HEK293 (cell line): Measurements from ENCODE around the gene HPX.

Source experiments
- CTCF ChIA-PET: fragments of 350-600 bp; formaldehyde crosslinking; extraction: SDS; loops from one replicate; lab custom pipeline; 2021; ENCODE audit warnings: antibody characterized with exemption; lab: Yijun Ruan, JAX
- POLR2A ChIA-PET: fragments of 300-600 bp; formaldehyde crosslinking; extraction: SDS; loops from one replicate; lab custom pipeline; 2020; ENCODE audit warnings: antibody characterized with exemption, inconsistent platforms; lab: Yijun Ruan, JAX
- H3K27ac ChIP-seq: fragments of 200-500 bp; sonication (Bioruptor generic); 2 replicates; pipeline ENCODE4 v1.5.1; 2014; ENCODE audit warnings: low read depth, low read length, control low read depth, inconsistent platforms; ENCODE audit errors: extremely low read depth
- H3K36me3 ChIP-seq, 2 experiments: fragments of 200-500 bp in 1 of 2; sonication (Bioruptor generic) in 1 of 2; 1 replicate in 1 of 2; 2 replicates in 1 of 2; pipeline ENCODE4 v1.5.1; 2014 to 2017; ENCODE audit warnings: inconsistent platforms in 2 of 2, low read length in 2 of 2; ENCODE audit not compliant: control insufficient read depth in 2 of 2, insufficient read depth in 1 of 2
- H3K4me1 ChIP-seq: fragments of 200-500 bp; sonication (Bioruptor generic); 2 replicates; pipeline ENCODE4 v1.5.1; 2014; ENCODE audit warnings: mild to moderate bottlenecking, low read length, inconsistent platforms; ENCODE audit not compliant: control insufficient read depth, insufficient read depth
- H3K4me3 ChIP-seq: 2 replicates; pipeline ENCODE4 v1.5.1; 2011; ENCODE audit warnings: low read depth, mild to moderate bottlenecking, control low read depth, low read length, moderate library complexity
- H3K9me3 ChIP-seq: fragments of 200-500 bp; sonication (Bioruptor generic); 2 replicates; pipeline ENCODE4 v1.5.1; 2014; ENCODE audit warnings: low read depth, low read length, inconsistent platforms; ENCODE audit not compliant: control insufficient read depth, insufficient read depth
- AEBP2 ChIP-seq: fragments of 450-650 bp; formaldehyde crosslinking; IDR thresholded peaks from 2 replicates; pipeline ENCODE4 v1.5.1; 2016; ENCODE audit warnings: missing biosample characterization, missing genetic modification characterization, borderline replicate concordance
- BCL6B ChIP-seq: fragments of 450-650 bp; formaldehyde crosslinking; IDR thresholded peaks from 2 replicates; pipeline ENCODE4 v1.5.1; 2017; ENCODE audit warnings: missing biosample characterization, missing genetic modification characterization
- CTCF ChIP-seq: fragments of 450-650 bp; formaldehyde crosslinking; IDR thresholded peaks from 2 replicates; pipeline ENCODE4 v1.5.1; 2016; ENCODE audit warnings: missing biosample characterization, missing genetic modification characterization
- INSM2 ChIP-seq: fragments of 450-650 bp; formaldehyde crosslinking; IDR thresholded peaks from 2 replicates; pipeline ENCODE4 v1.5.1; 2016; ENCODE audit warnings: missing biosample characterization, missing genetic modification characterization
- KLF17 ChIP-seq: fragments of 450-650 bp; formaldehyde crosslinking; IDR thresholded peaks from 2 replicates; pipeline ENCODE4 v1.5.1; 2016; ENCODE audit warnings: missing biosample characterization, missing genetic modification characterization
- MZF1 ChIP-seq: fragments of 450-650 bp; formaldehyde crosslinking; IDR thresholded peaks from 2 replicates; pipeline ENCODE4 v1.5.1; 2017; ENCODE audit warnings: missing biosample characterization, missing genetic modification characterization, borderline replicate concordance
- OSR2 ChIP-seq: fragments of 450-650 bp; formaldehyde crosslinking; IDR thresholded peaks from 2 replicates; pipeline ENCODE4 v1.5.1; 2016; ENCODE audit warnings: missing biosample characterization, missing genetic modification characterization
- PRDM1 ChIP-seq: fragments of 450-650 bp; formaldehyde crosslinking; IDR thresholded peaks from 2 replicates; pipeline ENCODE4; 2016; ENCODE audit warnings: missing biosample characterization, missing genetic modification characterization
- ZBTB17 ChIP-seq: fragments of 450-650 bp; formaldehyde crosslinking; IDR thresholded peaks from 2 replicates; pipeline ENCODE4 v1.5.1; 2016; ENCODE audit warnings: missing biosample characterization, missing genetic modification characterization
- ZIC2 ChIP-seq: fragments of 450-650 bp; formaldehyde crosslinking; IDR thresholded peaks from 2 replicates; pipeline ENCODE4 v1.5.1; 2016; ENCODE audit warnings: missing biosample characterization, missing genetic modification characterization
- ZNF138 ChIP-seq: fragments of 450-650 bp; formaldehyde crosslinking; IDR thresholded peaks from 2 replicates; pipeline ENCODE4 v1.5.1; 2016; ENCODE audit warnings: missing biosample characterization, missing genetic modification characterization, borderline replicate concordance
- ZNF19 ChIP-seq: fragments of 450-650 bp; formaldehyde crosslinking; IDR thresholded peaks from 2 replicates; pipeline ENCODE4; 2016; ENCODE audit warnings: missing biosample characterization, missing genetic modification characterization, low read depth
- ZNF202 ChIP-seq: fragments of 450-650 bp; formaldehyde crosslinking; IDR thresholded peaks from 2 replicates; pipeline ENCODE4 v1.5.1; 2016; ENCODE audit warnings: missing biosample characterization, missing genetic modification characterization, borderline replicate concordance
- ZNF266 ChIP-seq: fragments of 450-650 bp; formaldehyde crosslinking; IDR thresholded peaks from 2 replicates; pipeline ENCODE4 v1.5.1; 2016; ENCODE audit warnings: missing biosample characterization, missing genetic modification characterization, low read depth
- ZNF473 ChIP-seq: fragments of 450-650 bp; formaldehyde crosslinking; IDR thresholded peaks from 2 replicates; pipeline ENCODE4 v1.5.1; 2017; ENCODE audit warnings: missing biosample characterization, missing genetic modification characterization
- ZNF558 ChIP-seq: fragments of 450-650 bp; formaldehyde crosslinking; IDR thresholded peaks from 2 replicates; pipeline ENCODE4 v1.5.1; 2016; ENCODE audit warnings: missing biosample characterization, missing genetic modification characterization
- ZNF654 ChIP-seq: fragments of 450-650 bp; formaldehyde crosslinking; IDR thresholded peaks from 2 replicates; pipeline ENCODE4 v1.5.1; 2016; ENCODE audit warnings: low read depth, missing biosample characterization, missing genetic modification characterization
- ZNF837 ChIP-seq: fragments of 450-650 bp; formaldehyde crosslinking; IDR thresholded peaks from 2 replicates; pipeline ENCODE4 v1.5.1; 2016; ENCODE audit warnings: missing biosample characterization, missing genetic modification characterization
- TF ChIP-seq, protein P1 (sequence below): fragments of 450-650 bp; IDR thresholded peaks from 2 replicates; pipeline ENCODE4 v1.5.1; 2018; ENCODE audit warnings: missing biosample characterization, missing genetic modification characterization
- TF ChIP-seq, protein P2 (sequence below): fragments of 450-650 bp; formaldehyde crosslinking; IDR thresholded peaks from 2 replicates; pipeline ENCODE4 v1.5.1; 2017; ENCODE audit warnings: missing biosample characterization, missing genetic modification characterization
- TF ChIP-seq, protein P3 (sequence below): fragments of 450-650 bp; formaldehyde crosslinking; IDR thresholded peaks from 2 replicates; pipeline ENCODE4 v1.5.1; 2017; ENCODE audit warnings: missing biosample characterization, missing genetic modification characterization

The HPX gene

GRCh38 chr11:6438979-6439571 is 1.7 kb downstream of the HPX start:
- no peaks in the 10 kb centered on the region for H3K36me3 ChIP-seq
- no peak for TF ChIP-seq ZNF138
- TF ChIP-seq, protein P1, sequence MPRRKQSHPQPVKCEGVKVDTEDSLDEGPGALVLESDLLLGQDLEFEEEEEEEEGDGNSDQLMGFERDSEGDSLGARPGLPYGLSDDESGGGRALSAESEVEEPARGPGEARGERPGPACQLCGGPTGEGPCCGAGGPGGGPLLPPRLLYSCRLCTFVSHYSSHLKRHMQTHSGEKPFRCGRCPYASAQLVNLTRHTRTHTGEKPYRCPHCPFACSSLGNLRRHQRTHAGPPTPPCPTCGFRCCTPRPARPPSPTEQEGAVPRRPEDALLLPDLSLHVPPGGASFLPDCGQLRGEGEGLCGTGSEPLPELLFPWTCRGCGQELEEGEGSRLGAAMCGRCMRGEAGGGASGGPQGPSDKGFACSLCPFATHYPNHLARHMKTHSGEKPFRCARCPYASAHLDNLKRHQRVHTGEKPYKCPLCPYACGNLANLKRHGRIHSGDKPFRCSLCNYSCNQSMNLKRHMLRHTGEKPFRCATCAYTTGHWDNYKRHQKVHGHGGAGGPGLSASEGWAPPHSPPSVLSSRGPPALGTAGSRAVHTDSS (tag by site-specific recombination), result no peak
- TF ChIP-seq, protein P2, sequence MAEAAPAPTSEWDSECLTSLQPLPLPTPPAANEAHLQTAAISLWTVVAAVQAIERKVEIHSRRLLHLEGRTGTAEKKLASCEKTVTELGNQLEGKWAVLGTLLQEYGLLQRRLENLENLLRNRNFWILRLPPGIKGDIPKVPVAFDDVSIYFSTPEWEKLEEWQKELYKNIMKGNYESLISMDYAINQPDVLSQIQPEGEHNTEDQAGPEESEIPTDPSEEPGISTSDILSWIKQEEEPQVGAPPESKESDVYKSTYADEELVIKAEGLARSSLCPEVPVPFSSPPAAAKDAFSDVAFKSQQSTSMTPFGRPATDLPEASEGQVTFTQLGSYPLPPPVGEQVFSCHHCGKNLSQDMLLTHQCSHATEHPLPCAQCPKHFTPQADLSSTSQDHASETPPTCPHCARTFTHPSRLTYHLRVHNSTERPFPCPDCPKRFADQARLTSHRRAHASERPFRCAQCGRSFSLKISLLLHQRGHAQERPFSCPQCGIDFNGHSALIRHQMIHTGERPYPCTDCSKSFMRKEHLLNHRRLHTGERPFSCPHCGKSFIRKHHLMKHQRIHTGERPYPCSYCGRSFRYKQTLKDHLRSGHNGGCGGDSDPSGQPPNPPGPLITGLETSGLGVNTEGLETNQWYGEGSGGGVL (tag by site-specific recombination), result no peak
- TF ChIP-seq BCL6B (tag by site-specific recombination), result no peak
- no peak for TF ChIP-seq ZNF837
- TF ChIP-seq, protein P3, sequence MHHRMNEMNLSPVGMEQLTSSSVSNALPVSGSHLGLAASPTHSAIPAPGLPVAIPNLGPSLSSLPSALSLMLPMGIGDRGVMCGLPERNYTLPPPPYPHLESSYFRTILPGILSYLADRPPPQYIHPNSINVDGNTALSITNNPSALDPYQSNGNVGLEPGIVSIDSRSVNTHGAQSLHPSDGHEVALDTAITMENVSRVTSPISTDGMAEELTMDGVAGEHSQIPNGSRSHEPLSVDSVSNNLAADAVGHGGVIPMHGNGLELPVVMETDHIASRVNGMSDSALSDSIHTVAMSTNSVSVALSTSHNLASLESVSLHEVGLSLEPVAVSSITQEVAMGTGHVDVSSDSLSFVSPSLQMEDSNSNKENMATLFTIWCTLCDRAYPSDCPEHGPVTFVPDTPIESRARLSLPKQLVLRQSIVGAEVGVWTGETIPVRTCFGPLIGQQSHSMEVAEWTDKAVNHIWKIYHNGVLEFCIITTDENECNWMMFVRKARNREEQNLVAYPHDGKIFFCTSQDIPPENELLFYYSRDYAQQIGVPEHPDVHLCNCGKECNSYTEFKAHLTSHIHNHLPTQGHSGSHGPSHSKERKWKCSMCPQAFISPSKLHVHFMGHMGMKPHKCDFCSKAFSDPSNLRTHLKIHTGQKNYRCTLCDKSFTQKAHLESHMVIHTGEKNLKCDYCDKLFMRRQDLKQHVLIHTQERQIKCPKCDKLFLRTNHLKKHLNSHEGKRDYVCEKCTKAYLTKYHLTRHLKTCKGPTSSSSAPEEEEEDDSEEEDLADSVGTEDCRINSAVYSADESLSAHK, result no peak
- TF ChIP-seq OSR2, result no peak
- TF ChIP-seq PRDM1, result no peak
- TF ChIP-seq ZNF558, result no peak
- TF ChIP-seq ZNF202 (tag by site-specific recombination), result no peak
- peak; percentile 41; the same call in 1 of the 2 replicates for TF ChIP-seq ZBTB17
- no peak for TF ChIP-seq AEBP2
- TF ChIP-seq ZNF473 (tag by site-specific recombination), result no peak
- TF ChIP-seq MZF1, result no peak
- TF ChIP-seq ZIC2 (tag by site-specific recombination), result no peak
- no peak for TF ChIP-seq INSM2
- TF ChIP-seq KLF17 (tag by site-specific recombination), result no peak
- peak; percentile 56; the same call in 1 of the 2 replicates for TF ChIP-seq CTCF (tag by site-specific recombination)
- no peak for TF ChIP-seq ZNF266 (tag by site-specific recombination)
- TF ChIP-seq ZNF19 (tag by site-specific recombination), result no peak
- peak; percentile 35 for TF ChIP-seq ZNF654 (tag by site-specific recombination)
- TF ChIP-seq, all 188 proteins: peak for 3
- Histone ChIP-seq H3K4me1 (no peaks in the 10 kb centered on the region), H3K27ac (no peak overlapping the region), H3K9me3 (no peaks in the 10 kb centered on the region), H3K4me3 (no peak overlapping the region)
- ChIA-PET CTCF (interaction anchor here (0.6 to 11.2 kb wide), 35 partner anchors 10 to 319 kb away, joined by 3 to 228 read pairs (median 4); partner anchors contain the start of genes APBB1 and SMPD1), POLR2A (interaction anchor here (0.9 to 1.0 kb wide), 2 partner anchors 20 to 42 kb away, joined by 3 read pairs; partner anchors contain the start of genes APBB1, ARFIP2 and TIMM10B)
